RWPE2 (cell line): Measurements from ENCODE around the gene NECTIN4.
A peak's percentile ranks its signal among the peaks of the same experiment; 100 is the strongest.

Source experiments
- ATAC-seq: fragments of 200-7000 bp; cut with Tn5 transposase; 3 replicates; pipeline ENCODE4 v1.9.1; 2021; ENCODE audit warnings: low read depth
- DNase-seq: peaks from one replicate; pipeline ENCODE4 v3.0.0-alpha.2; 2020; ENCODE audit warnings: low spot score
- H3K27ac ChIP-seq: fragments of 450-650 bp; 2 replicates; pipeline ENCODE4 v1.5.1; 2017; ENCODE audit warnings: mild to moderate bottlenecking; ENCODE audit not compliant: poor library complexity, severe bottlenecking
- H3K27me3 ChIP-seq: fragments of 250-450 bp; sonication (Bioruptor Pico); 2 replicates; pipeline ENCODE4 v1.5.1; 2021; ENCODE audit warnings: mild to moderate bottlenecking, moderate library complexity; ENCODE audit not compliant: insufficient read depth, poor library complexity, severe bottlenecking
- H3K36me3 ChIP-seq: fragments of 250-450 bp; sonication (Bioruptor Pico); 2 replicates; pipeline ENCODE4 v1.5.1; 2020; ENCODE audit warnings: low read depth, mild to moderate bottlenecking, moderate library complexity
- H3K4me1 ChIP-seq: fragments of 250-450 bp; sonication (Bioruptor Pico); 2 replicates; pipeline ENCODE4 v1.5.1; 2021; ENCODE audit warnings: mild to moderate bottlenecking, moderate library complexity; ENCODE audit not compliant: insufficient read depth, poor library complexity, severe bottlenecking
- H3K4me3 ChIP-seq: fragments of 250-450 bp; sonication (Bioruptor Pico); 2 replicates; pipeline ENCODE4 v1.5.1; 2021; ENCODE audit warnings: mild to moderate bottlenecking, moderate library complexity; ENCODE audit not compliant: severe bottlenecking
- H3K9me3 ChIP-seq: fragments of 250-450 bp; sonication (Bioruptor Pico); 2 replicates; pipeline ENCODE4 v1.5.1; 2021; ENCODE audit warnings: mild to moderate bottlenecking, moderate library complexity; ENCODE audit not compliant: severe bottlenecking
- CTCF ChIP-seq: fragments of 450-650 bp; IDR thresholded peaks from one replicate; pipeline ENCODE4 v1.5.1; 2017; ENCODE audit warnings: mild to moderate bottlenecking, moderate library complexity; ENCODE audit not compliant: poor library complexity, severe bottlenecking

The NECTIN4 gene

GRCh38 chr1:161113915-161114314 is 24.6 kb upstream of the NECTIN4 start:
- no peak for ATAC-seq
- no peaks in the 10 kb centered on the region for H3K9me3 ChIP-seq
- no peaks in the 10 kb centered on the region for H3K27me3 ChIP-seq
- H3K4me1 ChIP-seq, result peaks cover 19% of the 10 kb centered on the region
- peaks cover 56% of the 10 kb centered on the region for H3K36me3 ChIP-seq
- H3K4me3 ChIP-seq, result no peak overlapping the region
- DNase-seq, result no peak
- TF ChIP-seq CTCF, result no peak
- H3K27ac ChIP-seq, result peak overlapping the region; percentile 75

- no peaks in the 10 kb centered on the region for H3K27me3 ChIP-seq
- peaks cover 62% of the 10 kb centered on the region for H3K36me3 ChIP-seq
- TF ChIP-seq CTCF, result no peak
- H3K9me3 ChIP-seq, result no peaks in the 10 kb centered on the region
- ATAC-seq, result no peak
- DNase-seq, result no peak
- H3K4me3 ChIP-seq, result no peak overlapping the region
- H3K27ac ChIP-seq, result no peak overlapping the region
- H3K4me1 ChIP-seq, result peaks cover 12% of the 10 kb centered on the region
These were observed 22.2 kb upstream of the NECTIN4 start for GRCh38 chr1:161111527-161111926.

- H3K4me1 ChIP-seq, result peaks cover 10% of the 10 kb centered on the region
- no peak for DNase-seq
- H3K9me3 ChIP-seq, result no peaks in the 10 kb centered on the region
- no peak for TF ChIP-seq CTCF
- peaks cover 62% of the 10 kb centered on the region for H3K36me3 ChIP-seq
- H3K4me3 ChIP-seq, result no peak overlapping the region
- H3K27ac ChIP-seq, result no peak overlapping the region
- ATAC-seq, result no peak
- no peaks in the 10 kb centered on the region for H3K27me3 ChIP-seq
These were observed 21.8 kb upstream of the NECTIN4 start for GRCh38 chr1:161111117-161111516.

- DNase-seq, result no peak
- peaks cover 53% of the 10 kb centered on the region for H3K36me3 ChIP-seq
- no peak for TF ChIP-seq CTCF
- no peaks in the 10 kb centered on the region for H3K27me3 ChIP-seq
- peaks cover 5% of the 10 kb centered on the region for H3K4me1 ChIP-seq
- ATAC-seq, result no peak
- no peak overlapping the region for H3K4me3 ChIP-seq
- H3K9me3 ChIP-seq, result no peaks in the 10 kb centered on the region
- no peak overlapping the region for H3K27ac ChIP-seq
These were observed 17.1 kb upstream of the NECTIN4 start for GRCh38 chr1:161106431-161106830.

GRCh38 chr1:161100556-161100955 is 11.2 kb upstream of the NECTIN4 start:
- Histone ChIP-seq H3K9me3 (no peaks in the 10 kb centered on the region), H3K4me1 (peaks cover 5% of the 10 kb centered on the region), H3K27ac (no peak overlapping the region), H3K27me3 (no peaks in the 10 kb centered on the region), H3K4me3 (no peak overlapping the region), H3K36me3 (peaks cover 36% of the 10 kb centered on the region)
- DNase-seq (no peak), ATAC-seq (no peak)
- TF ChIP-seq CTCF, result no peak
